NOMO-1 treated with DMSO at 0.1 percent for 48 hours (cell line): ENCODE results near the gene NAMPT.
"Not testable (repeated sequence)": the region's sequence is repeated elsewhere in the genome, so short reads cannot be mapped to it uniquely, and the experiment has no call there.

Experiments
- DNase-seq: peaks from one replicate; lab custom pipeline; 2025; ENCODE audit not compliant: unreplicated experiment; lab: John Stamatoyannopoulos, UW

The NAMPT gene

GRCh38 chr7:106304568-106304967 is 19.8 kb upstream of the NAMPT start:
- DNase-seq, result no peak

- not testable (repeated sequence) for DNase-seq
Observed at GRCh38 chr7:106298631-106299030, 13.8 kb upstream of the NAMPT start.

- not testable (repeated sequence) for DNase-seq
Observed at GRCh38 chr7:106298155-106298554, 13.4 kb upstream of the NAMPT start.

GRCh38 chr7:106294334-106294733 is 9.6 kb upstream of the NAMPT start:
- no peak for DNase-seq

GRCh38 chr7:106291247-106291646 is 6.5 kb upstream of the NAMPT start:
- no peak for DNase-seq

- no peak for DNase-seq
Observed at GRCh38 chr7:106290319-106290718, 5.5 kb upstream of the NAMPT start.

GRCh38 chr7:106289848-106290247 is 5.1 kb upstream of the NAMPT start:
- no peak for DNase-seq

GRCh38 chr7:106288263-106288662 is 3.5 kb upstream of the NAMPT start:
- DNase-seq, result no peak

- DNase-seq, result no peak
Observed at GRCh38 chr7:106287786-106288185, 3.0 kb upstream of the NAMPT start.

- DNase-seq, result no peak
Observed at GRCh38 chr7:106285855-106286492, 1.2 kb upstream of the NAMPT start.

GRCh38 chr7:106285051-106285854 is 470 bp upstream of the NAMPT start:
- peak; percentile 74 for DNase-seq

GRCh38 chr7:106283831-106284713 is 711 bp downstream of the NAMPT start:
- peak; percentile 11 for DNase-seq

- no peak for DNase-seq
Observed at GRCh38 chr7:106283501-106283830, 1.3 kb downstream of the NAMPT start.

GRCh38 chr7:106282852-106283251 is 1.9 kb downstream of the NAMPT start:
- peak; percentile 6 for DNase-seq

- peak; percentile 8 for DNase-seq
Observed at GRCh38 chr7:106282390-106282789, 2.4 kb downstream of the NAMPT start.

- DNase-seq, result no peak
Observed at GRCh38 chr7:106281585-106282318, 3.0 kb downstream of the NAMPT start.

- DNase-seq, result no peak
Observed at GRCh38 chr7:106281127-106281526, 3.7 kb downstream of the NAMPT start.

- no peak for DNase-seq
Observed at GRCh38 chr7:106279425-106280197, 5.2 kb downstream of the NAMPT start.

- DNase-seq, result no peak
Observed at GRCh38 chr7:106278695-106279094, 6.1 kb downstream of the NAMPT start.

GRCh38 chr7:106277976-106278375 is 6.8 kb downstream of the NAMPT start:
- DNase-seq, result no peak
